GM12878 (cell line): Measurements from ENCODE around the gene CAMTA1. TPM values are rescaled to one million over a fixed set of nuclear protein-coding genes. Genes with fewer than 3 reads are reported as not detected.

Experiments
- ATAC-seq: fragments of 200-7000 bp; cut with Tn5 transposase; 3 replicates; pipeline ENCODE4 v1.9.1; 2020; ENCODE audit warnings: mild to moderate bottlenecking, moderate library complexity
- BruUV-seq: library from RNA; stranded (reverse); fragments of 400-500 nt; replicated peaks from 2 replicates; lab custom pipeline; 2021; lab: Mats Ljungman, UMichigan
- CTCF ChIA-PET: fragments of 300-600 bp; sonication (Branson Sonifier 250); formaldehyde crosslinking; extraction: SDS; loops from one replicate; lab custom pipeline; 2021; ENCODE audit warnings: inconsistent platforms; lab: Yijun Ruan, JAX
- POLR2A ChIA-PET: fragments of 350-600 bp; formaldehyde crosslinking; extraction: SDS; loops from one replicate; lab custom pipeline; 2021; ENCODE audit warnings: inconsistent platforms; lab: Charles Lee
- RAD21 ChIA-PET: fragments of 300-600 bp; sonication (Branson Sonifier 250); formaldehyde crosslinking; loops from one replicate; lab custom pipeline; 2023; ENCODE audit warnings: antibody characterized with exemption; ENCODE audit not compliant: unreplicated experiment; lab: Charles Lee
- SMC1A ChIA-PET: fragments of 300-600 bp; sonication (Branson Sonifier 250); formaldehyde crosslinking; loops from one replicate; lab custom pipeline; 2023; ENCODE audit not compliant: unreplicated experiment, uncharacterized antibody; lab: Charles Lee
- DNase-seq: peaks from one replicate; pipeline ENCODE4 v3.0.0-alpha.2; 2011; ENCODE audit warnings: low read depth, low spot score
- FAIRE-seq: peaks from 3 replicates; lab custom pipeline; 2011; peaks lifted over from hg19 to GRCh38; lab: Jason Lieb, UNC
- H2AFZ ChIP-seq: 2 replicates; pipeline ENCODE4 v1.6.0; 2011; ENCODE audit warnings: low read depth, low read length, control low read depth; ENCODE audit not compliant: control insufficient read depth
- H3K27ac ChIP-seq: 2 replicates; pipeline ENCODE4 v1.5.1; 2011; ENCODE audit warnings: control low read depth; ENCODE audit not compliant: control insufficient read depth, insufficient read depth
- H3K27me3 ChIP-seq, 2 experiments: replicated peaks in 1 of 2; 2 replicates each; pipeline versions ENCODE4 v1.6.0 to v1.6.1; 2011; ENCODE audit warnings: low read length in 1 of 2; ENCODE audit not compliant: control insufficient read depth in 2 of 2, insufficient read depth in 2 of 2
- H3K36me3 ChIP-seq, 2 experiments: 2 replicates each; pipeline ENCODE4 v1.5.1; 2011; ENCODE audit warnings: low read length in 1 of 2; ENCODE audit not compliant: control insufficient read depth in 2 of 2, insufficient read depth in 2 of 2
- H3K4me1 ChIP-seq: 2 replicates; pipeline ENCODE4 v1.6.1; 2011; ENCODE audit warnings: mild to moderate bottlenecking, low read length, moderate library complexity, mixed read lengths; ENCODE audit not compliant: control insufficient read depth, insufficient read depth
- H3K4me2 ChIP-seq: 2 replicates; pipeline ENCODE4 v1.6.0; 2011; ENCODE audit warnings: control low read depth; ENCODE audit not compliant: control insufficient read depth, insufficient read depth
- H3K4me3 ChIP-seq: fragments of 200-600 bp; sonication (generic); 2 replicates; pipeline ENCODE4 v1.5.1; 2016
- H3K79me2 ChIP-seq: 2 replicates; pipeline ENCODE4 v1.6.0; 2011; ENCODE audit warnings: low read length; ENCODE audit not compliant: control insufficient read depth, insufficient read depth
- H3K9ac ChIP-seq: 2 replicates; pipeline ENCODE4 v1.8.0; 2011; ENCODE audit warnings: low read length, control low read depth, mixed read lengths; ENCODE audit not compliant: control insufficient read depth, insufficient read depth
- H3K9me3 ChIP-seq: replicated peaks from 3 replicates; pipeline ENCODE4 v1.5.1; 2011; ENCODE audit warnings: mild to moderate bottlenecking, low read length; ENCODE audit not compliant: control insufficient read depth, insufficient read depth
- H4K20me1 ChIP-seq: 2 replicates; pipeline ENCODE4 v1.6.0; 2011; ENCODE audit not compliant: control insufficient read depth, insufficient read depth
- BACH1 ChIP-seq: fragments of 450-650 bp; IDR thresholded peaks from 2 replicates; pipeline ENCODE4 v1.6.1; 2017; ENCODE audit warnings: mild to moderate bottlenecking, borderline replicate concordance
- BCL11A ChIP-seq: IDR thresholded peaks from 2 replicates; pipeline ENCODE4 v1.6.1; 2011; ENCODE audit warnings: low read depth, low read length
- CEBPB ChIP-seq, 2 experiments: fragments of 150-350 bp in 1 of 2; IDR thresholded peaks; 2 replicates each; pipeline ENCODE4 v1.6.1; 2012 to 2014; ENCODE audit warnings: low read depth in 2 of 2, low read length in 2 of 2, borderline replicate concordance in 1 of 2, inconsistent platforms in 1 of 2
- CREB1 ChIP-seq: IDR thresholded peaks from 2 replicates; pipeline ENCODE4 v1.6.1; 2012; ENCODE audit warnings: low read depth, mild to moderate bottlenecking, inconsistent platforms
- ETV6 ChIP-seq, 2 experiments: fragments of 450-650 bp in 1 of 2; IDR thresholded peaks in 1 of 2; conservative IDR thresholded peaks in 1 of 2; 2 replicates each; pipeline ENCODE4 v1.6.1; 2014; ENCODE audit warnings: antibody characterized with exemption in 1 of 2, borderline replicate concordance in 1 of 2, low read depth in 1 of 2, mild to moderate bottlenecking in 1 of 2, moderate library complexity in 1 of 2
- JUND ChIP-seq: IDR thresholded peaks from 2 replicates; pipeline ENCODE4 v1.6.1; 2012; ENCODE audit warnings: low read depth, mild to moderate bottlenecking, low read length, improper control_type of control experiment, moderate library complexity
- MYB ChIP-seq: fragments of 150-350 bp; IDR thresholded peaks from 2 replicates; pipeline ENCODE4 v1.6.1; 2014; ENCODE audit warnings: mild to moderate bottlenecking, low read depth, low read length, borderline replicate concordance
- PML ChIP-seq: IDR thresholded peaks from 2 replicates; pipeline ENCODE4 v1.6.1; 2012; ENCODE audit warnings: low read length, inconsistent platforms
- RUNX3 ChIP-seq: IDR thresholded peaks from 2 replicates; pipeline ENCODE4 v1.6.1; 2012; ENCODE audit warnings: low read length, inconsistent platforms
- YBX1 ChIP-seq: fragments of 450-650 bp; IDR thresholded peaks from 2 replicates; pipeline ENCODE4 v1.6.1; 2016; ENCODE audit warnings: antibody characterized with exemption
- WGBS: methylation state at CpG from one replicate; pipeline ENCODE4 v1.1.6; 2016; ENCODE audit warnings: low lambda C conversion rate; ENCODE audit not compliant: insufficient replicate concordance, insufficient coverage; ENCODE audit errors: missing lambda C conversion rate; 5-methylcytosine and 5-hydroxymethylcytosine counted together
- in situ Hi-C: fragments of 300-500 bp; cut with MboI; formaldehyde crosslinking; loops from 9 replicates; pipeline ENCODE4 v1.14.3; 2018; ENCODE audit warnings: mixed read lengths
- intact Hi-C: fragments of 100-400 bp; cut with micrococcal nuclease; formaldehyde crosslinking; loops from one replicate; pipeline ENCODE4 v1.14.2; 2022; ENCODE audit not compliant: unreplicated experiment
- polyA plus RNA-seq, 11 experiments: library from polyadenylated mRNA; depleted of rRNA in 4 of 11; unstranded in 6 of 11; stranded (reverse) in 5 of 11; fragments of >200 nt; fragmentation: Nextera tagmentation in 4 of 11; fragmentation: Illumina TruSeq in 1 of 11; extraction: Ambion mirVana in 4 of 11; extraction: Trizol in 1 of 11; gene quantifications; 1 replicate in 1 of 11; 2 replicates in 10 of 11; pipeline versions ENCODE4 v1.2.1 to v1.2.3, GENCODE V29; 2011 to 2016; ENCODE audit warnings: inconsistent platforms in 2 of 11, missing spikeins in 2 of 11, low read depth in 1 of 11
- total RNA-seq, 4 experiments: library from RNA; depleted of rRNA in 3 of 4; stranded (reverse); fragments of >200 nt in 3 of 4; fragmentation: Illumina TruSeq in 1 of 4; extraction: Trizol in 1 of 4; gene quantifications; 2 replicates each; pipeline versions ENCODE4 v1.2.1 to v1.2.3, GENCODE V29; 2013 to 2021
- TF ChIP-seq, protein P1 (sequence below): fragments of 150-350 bp; IDR thresholded peaks from 2 replicates; pipeline ENCODE4 v1.6.1; 2014; ENCODE audit warnings: mild to moderate bottlenecking, low read depth, low read length
- TF ChIP-seq, protein P2 (sequence below): fragments of 450-650 bp; IDR thresholded peaks from 2 replicates; pipeline ENCODE4 v1.6.1; 2017; ENCODE audit warnings: mild to moderate bottlenecking, low read depth, inconsistent platforms; ENCODE audit not compliant: poor library complexity, severe bottlenecking

The CAMTA1 gene
- total and polyA plus RNA-seq, 10 of the 15 experiments (the other 5 are each of a cell fraction or from before 2014, with no cell fraction given) = 37.7 to 148 (median 76.4) TPM

DNA sequence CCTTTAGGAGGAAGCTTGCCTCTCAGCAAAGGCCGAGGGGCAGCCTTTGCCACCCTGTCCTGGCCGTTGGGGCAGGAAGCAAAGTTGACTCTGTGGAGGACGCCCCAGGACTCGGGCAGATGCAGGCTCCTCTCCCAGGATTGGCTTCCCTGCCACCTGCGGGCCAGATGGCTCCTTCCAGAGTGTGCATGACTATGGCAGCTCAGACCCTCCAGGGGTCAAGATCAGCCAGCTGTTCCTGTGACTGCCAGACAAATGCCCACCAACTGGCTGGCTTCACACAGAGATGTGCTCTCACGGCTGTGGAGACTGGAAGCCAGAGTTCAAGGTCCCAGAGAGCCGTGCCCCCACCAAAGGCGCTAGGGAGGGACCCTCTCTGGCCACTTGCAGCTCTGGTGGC, 898.9 kb downstream of the CAMTA1 start (continued):
- TF ChIP-seq CREB1 (no peak), ETV6 (conservative IDR thresholded peaks at IDR 0.05 in 1 of 2, IDR thresholded peaks at IDR 0.05 in 1 of 2; ENCODE audit: borderline replicate concordance in 1 of 2, low read depth in 1 of 2) (no peak), CEBPB (IDR thresholded peaks at IDR 0.05; ENCODE audit: borderline replicate concordance in 1 of 2, low read depth in 2 of 2, low read length in 2 of 2) (no peak), BCL11A (no peak), PML (no peak), JUND (no peak)

DNA sequence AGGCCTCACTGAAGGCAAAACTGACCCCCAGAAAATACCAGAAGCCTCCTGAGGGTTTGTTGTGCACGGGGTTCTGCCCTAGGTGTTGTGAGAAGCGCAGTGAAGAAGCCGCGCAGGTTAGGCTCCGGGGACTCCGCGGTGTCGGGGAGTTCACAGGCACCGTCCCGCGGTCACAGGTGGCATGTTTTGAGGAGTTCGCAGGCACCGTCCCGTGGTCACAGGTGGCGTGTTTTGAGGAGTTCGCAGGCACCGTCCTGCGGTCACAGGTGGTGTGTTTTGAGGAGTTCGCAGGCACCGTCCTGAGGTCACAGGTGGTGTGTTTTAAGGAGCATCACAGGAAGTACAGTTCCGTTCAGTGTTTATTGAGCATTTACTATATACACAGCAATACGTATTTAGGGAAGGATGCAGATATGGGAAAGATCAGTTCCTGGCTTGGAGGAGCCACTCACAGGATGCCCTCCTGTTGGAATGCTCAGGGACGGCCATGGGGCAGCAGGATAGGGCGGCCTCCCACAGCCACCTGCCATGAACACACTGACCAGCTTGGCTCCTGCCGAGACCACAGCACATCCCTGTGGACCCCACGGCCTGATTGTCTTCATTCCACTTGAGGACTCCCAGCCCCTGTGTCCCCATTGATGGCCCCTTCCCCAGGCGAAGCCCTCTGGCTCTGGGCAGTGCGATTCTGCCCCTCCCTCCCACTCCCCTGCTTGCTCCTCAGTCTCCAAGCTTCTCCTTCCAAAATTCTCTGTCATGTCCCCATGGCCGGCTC, 899.8 kb downstream of the CAMTA1 start:
- in situ Hi-C loops = no loop called here
- Histone ChIP-seq H3K79me2 (no peaks in the 10 kb centered on the region), H2AFZ (no peak overlapping the region), H3K4me2 (no peak overlapping the region), H3K4me1 (no peaks in the 10 kb centered on the region), H3K9me3 (no peaks in the 10 kb centered on the region), H3K4me3 (no peak overlapping the region), H4K20me1 (no peaks in the 10 kb centered on the region), H3K36me3 (no peaks in the 10 kb centered on the region), H3K27ac (no peak overlapping the region), H3K9ac (no peak overlapping the region)
- no peak for ATAC-seq
- WGBS = 47% methylated on average over 29 of the region's 29 CpGs
- POLR2A ChIA-PET = no interaction called here
- BruUV-seq = no TSS peak
- no peak for FAIRE-seq
- intact Hi-C loops = no loop called here
- RAD21 ChIA-PET = no interaction called here
- DNase-seq = no peak
- SMC1A ChIA-PET = no interaction called here
- TF ChIP-seq YBX1 (no peak), MYB (no peak), RUNX3 (no peak), BACH1 (no peak)
- TF ChIP-seq, protein P1, sequence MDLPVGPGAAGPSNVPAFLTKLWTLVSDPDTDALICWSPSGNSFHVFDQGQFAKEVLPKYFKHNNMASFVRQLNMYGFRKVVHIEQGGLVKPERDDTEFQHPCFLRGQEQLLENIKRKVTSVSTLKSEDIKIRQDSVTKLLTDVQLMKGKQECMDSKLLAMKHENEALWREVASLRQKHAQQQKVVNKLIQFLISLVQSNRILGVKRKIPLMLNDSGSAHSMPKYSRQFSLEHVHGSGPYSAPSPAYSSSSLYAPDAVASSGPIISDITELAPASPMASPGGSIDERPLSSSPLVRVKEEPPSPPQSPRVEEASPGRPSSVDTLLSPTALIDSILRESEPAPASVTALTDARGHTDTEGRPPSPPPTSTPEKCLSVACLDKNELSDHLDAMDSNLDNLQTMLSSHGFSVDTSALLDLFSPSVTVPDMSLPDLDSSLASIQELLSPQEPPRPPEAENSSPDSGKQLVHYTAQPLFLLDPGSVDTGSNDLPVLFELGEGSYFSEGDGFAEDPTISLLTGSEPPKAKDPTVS = no peak
- TF ChIP-seq, protein P2, sequence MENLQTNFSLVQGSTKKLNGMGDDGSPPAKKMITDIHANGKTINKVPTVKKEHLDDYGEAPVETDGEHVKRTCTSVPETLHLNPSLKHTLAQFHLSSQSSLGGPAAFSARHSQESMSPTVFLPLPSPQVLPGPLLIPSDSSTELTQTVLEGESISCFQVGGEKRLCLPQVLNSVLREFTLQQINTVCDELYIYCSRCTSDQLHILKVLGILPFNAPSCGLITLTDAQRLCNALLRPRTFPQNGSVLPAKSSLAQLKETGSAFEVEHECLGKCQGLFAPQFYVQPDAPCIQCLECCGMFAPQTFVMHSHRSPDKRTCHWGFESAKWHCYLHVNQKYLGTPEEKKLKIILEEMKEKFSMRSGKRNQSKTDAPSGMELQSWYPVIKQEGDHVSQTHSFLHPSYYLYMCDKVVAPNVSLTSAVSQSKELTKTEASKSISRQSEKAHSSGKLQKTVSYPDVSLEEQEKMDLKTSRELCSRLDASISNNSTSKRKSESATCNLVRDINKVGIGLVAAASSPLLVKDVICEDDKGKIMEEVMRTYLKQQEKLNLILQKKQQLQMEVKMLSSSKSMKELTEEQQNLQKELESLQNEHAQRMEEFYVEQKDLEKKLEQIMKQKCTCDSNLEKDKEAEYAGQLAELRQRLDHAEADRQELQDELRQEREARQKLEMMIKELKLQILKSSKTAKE = no peak
- TF ChIP-seq, all 136 proteins: peak for 0
- CTCF ChIA-PET = interaction anchor here (0.6 kb wide), 1 partner anchor 249 kb away, joined by 3 read pairs; no protein-coding TSS in a partner anchor
- H3K27me3 ChIP-seq = peaks cover 2 to 3% of the 10 kb centered on the region in 2 experiments; a peak in 2 of 4 replicates
